ENCODE results near the gene CPNE1. TPM values are rescaled to one million over a fixed set of nuclear protein-coding genes. Genes with fewer than 3 reads are reported as not detected.

Gene CPNE1
- total RNA-seq, 1 experiment from 2014 or later: 155 TPM

- Histone ChIP-seq H3K23me2 (ENCODE audit: insufficient read length, low read depth, low read length, poor library complexity, severe bottlenecking) (no peaks in the 10 kb centered on the region), H2BK12ac (ENCODE audit: insufficient read length, low read depth, low read length) (no peak overlapping the region), H3K4me2 (ENCODE audit: insufficient read depth, insufficient read length, low read length) (no peak overlapping the region), H3K18ac (ENCODE audit: insufficient read length, low read depth, low read length) (no peak overlapping the region), H2BK15ac (ENCODE audit: low read depth, low read length) (no peak overlapping the region), H4K91ac (ENCODE audit: insufficient read length, low read depth, low read length) (no peak overlapping the region), H3K27ac (ENCODE audit: insufficient read length, low read depth, low read length) (no peak overlapping the region), H3T11ph (ENCODE audit: low read length) (no peak overlapping the region), H3K56ac (ENCODE audit: insufficient read length, low read depth, low read length) (no peak overlapping the region), H3K23ac (ENCODE audit: insufficient read length, low read depth, low read length) (no peak overlapping the region), H3K9ac (ENCODE audit: extremely low read depth, insufficient read length, low read length) (no peak overlapping the region), H2AK5ac (ENCODE audit: insufficient read length, low read length) (no peak overlapping the region), H3K27me3 (ENCODE audit: insufficient read depth, low read length) (no peaks in the 10 kb centered on the region), H2BK120ac (ENCODE audit: low read depth, low read length, poor library complexity, severe bottlenecking) (no peak overlapping the region), H2AFZ (ENCODE audit: low read length) (no peak overlapping the region), H4K5ac (ENCODE audit: insufficient read length, low read depth, low read length) (no peak overlapping the region), H3K9me3 (ENCODE audit: control insufficient read depth, low read depth, low read length) (no peaks in the 10 kb centered on the region), H3K79me2 (ENCODE audit: insufficient read depth, low read length) (no peaks in the 10 kb centered on the region), H4K20me1 (ENCODE audit: control insufficient read depth, insufficient read depth, insufficient read length) (no peaks in the 10 kb centered on the region), H3K4me1 (ENCODE audit: insufficient read depth, low read length) (no peaks in the 10 kb centered on the region), H3K14ac (ENCODE audit: insufficient read depth, low read length) (no peak overlapping the region; the same call in 1 of the 2 replicates), H3K4ac (ENCODE audit: low read depth, low read length) (no peak overlapping the region), H4K8ac (replicated peaks; ENCODE audit: insufficient read length, low read depth, low read length) (no peak overlapping the region), H2BK5ac (ENCODE audit: insufficient read length, low read length) (no peak overlapping the region), H3K79me1 (ENCODE audit: insufficient read depth, low read depth, low read length, poor library complexity, severe bottlenecking) (no peaks in the 10 kb centered on the region), H2BK20ac (ENCODE audit: low read depth, low read length, poor library complexity, severe bottlenecking) (no peak overlapping the region)
- Mint-ChIP-seq H3K27me3 (ENCODE audit: low read depth) (peaks cover 4% of the 10 kb centered on the region), H3K4me1 (no peaks in the 10 kb centered on the region), H3K27ac (no peak overlapping the region), H3K4me3 (no peak overlapping the region), H3K36me3 (ENCODE audit: insufficient read depth in 1 of 3, low read depth in 3 of 3) (peaks cover 0 to 10% (median 1%) of the 10 kb centered on the region in 3 experiments; a peak in 5 of 7 replicates), H3K9me3 (peaks cover 6 to 9% of the 10 kb centered on the region in 2 experiments; a peak in 3 of 5 replicates)
- no peak for TF ChIP-seq CTCF (conservative IDR thresholded peaks at IDR 0.05)
- no peak for DNase-seq
- WGBS (ENCODE audit: extremely low coverage, insufficient read length, low lambda C conversion rate): no CpG with 5 or more reads among the region's 3 CpGs
Observed at GRCh38 chr20:35576816-35577215, 87.9 kb downstream of the CPNE1 start.

Other genes with a start within 250 kb of the CPNE1 start
- gene GDF5, start 226.7 kb downstream of the CPNE1 start, total RNA-seq (2021): not detected in 2 replicates
- 29.8 and 33.9 TPM in 2 replicates for gene CEP250, start 209.3 kb downstream of the CPNE1 start, total RNA-seq (2021)
- gene C20orf173, start 135.2 kb downstream of the CPNE1 start, total RNA-seq (2021): not detected in 2 replicates
- 187 and 188 TPM in 2 replicates for gene ERGIC3, start 122.8 kb downstream of the CPNE1 start, total RNA-seq (2021)
- gene SPAG4, start 49.1 kb downstream of the CPNE1 start, total RNA-seq (2021): 4.9 and 5.3 TPM in 2 replicates
- gene RBM12, start within 50 bp of the CPNE1 start, total RNA-seq (2021): 260 TPM in 2 replicates
- gene NFS1, start 34.5 kb upstream of the CPNE1 start, total RNA-seq (2021): 24.4 and 26.6 TPM in 2 replicates
- 204 and 207 TPM in 2 replicates for gene ROMO1, start 34.5 kb upstream of the CPNE1 start, total RNA-seq (2021)
- gene RBM39, start 77.4 kb upstream of the CPNE1 start, total RNA-seq (2021): 335 and 347 TPM in 2 replicates
- gene PHF20, start 107.1 kb upstream of the CPNE1 start, total RNA-seq (2021): 50.3 and 55.3 TPM in 2 replicates

All from H9 (cell line).